HepG2 (cell line): ENCODE data around the gene C2orf81. TPM values are rescaled to one million over a fixed set of nuclear protein-coding genes. Genes with fewer than 3 reads are reported as not detected.
A peak's percentile ranks its signal among the peaks of the same experiment; 100 is the strongest.

Experiments used
- ATAD3A ChIP-seq: sonication (generic); formaldehyde crosslinking; IDR thresholded peaks from 2 replicates; pipeline ENCODE4 v1.4.0; 2020; ENCODE audit warnings: missing genetic modification reagents
- ATRX ChIP-seq: sonication (generic); formaldehyde crosslinking; IDR thresholded peaks from 2 replicates; pipeline ENCODE4 v1.4.0; 2020; ENCODE audit warnings: missing genetic modification reagents, borderline replicate concordance
- FOXK2 ChIP-seq: fragments of 450-650 bp; IDR thresholded peaks from 2 replicates; pipeline ENCODE4 v1.6.1; 2016
- HES4 ChIP-seq: sonication (generic); formaldehyde crosslinking; IDR thresholded peaks from 2 replicates; pipeline ENCODE4 v1.9.0; 2021; ENCODE audit warnings: mild to moderate bottlenecking, missing genetic modification reagents, borderline replicate concordance
- HOXA3 ChIP-seq: sonication (generic); formaldehyde crosslinking; IDR thresholded peaks from 2 replicates; pipeline ENCODE4 v1.5.0; 2020; ENCODE audit warnings: missing genetic modification reagents
- IKZF1 ChIP-seq: fragments of 450-650 bp; IDR thresholded peaks from 2 replicates; pipeline ENCODE4 v1.7.1; 2016
- IRF2 ChIP-seq: IDR thresholded peaks from 2 replicates; pipeline ENCODE4 v1.6.1; 2018; ENCODE audit warnings: missing genetic modification reagents, missing compliant biosample characterization
- KDM6A ChIP-seq: IDR thresholded peaks from 2 replicates; pipeline ENCODE4 v1.6.1; 2016; ENCODE audit warnings: low read depth
- KLF12 ChIP-seq: sonication (generic); formaldehyde crosslinking; IDR thresholded peaks from 2 replicates; pipeline ENCODE4 v1.4.0; 2020; ENCODE audit warnings: missing genetic modification reagents, borderline replicate concordance
- MAF1 ChIP-seq: sonication (generic); formaldehyde crosslinking; IDR thresholded peaks from 2 replicates; pipeline ENCODE4 v1.5.0; 2020; ENCODE audit warnings: missing genetic modification reagents, borderline replicate concordance
- NFE2L2 ChIP-seq: fragments of 150-350 bp; IDR thresholded peaks from 2 replicates; pipeline ENCODE4 v1.6.1; 2014; ENCODE audit warnings: low read length
- PAWR ChIP-seq: sonication (generic); formaldehyde crosslinking; IDR thresholded peaks from 2 replicates; pipeline ENCODE4 v1.4.0; 2020; ENCODE audit warnings: missing genetic modification reagents, mild to moderate bottlenecking, borderline replicate concordance
- PTBP1 ChIP-seq: fragments of 200-400 bp; formaldehyde crosslinking; IDR thresholded peaks from 2 replicates; pipeline ENCODE4 v1.6.1; 2018; ENCODE audit warnings: low read length, low read depth; ENCODE audit not compliant: poor library complexity, severe bottlenecking
- TARDBP ChIP-seq: sonication (generic); formaldehyde crosslinking; IDR thresholded peaks from 2 replicates; pipeline ENCODE4 v1.8.0; 2022; ENCODE audit warnings: mild to moderate bottlenecking, missing genetic modification reagents
- TCF7L2 ChIP-seq: IDR thresholded peaks from 2 replicates; pipeline ENCODE4 v1.6.1; 2011; ENCODE audit warnings: mild to moderate bottlenecking, low read depth, low read length, moderate library complexity
- ZEB1 ChIP-seq: IDR thresholded peaks from 2 replicates; pipeline ENCODE4 v1.6.1; 2012; ENCODE audit warnings: mild to moderate bottlenecking, low read depth, inconsistent platforms; ENCODE audit not compliant: insufficient replicate concordance
- ZNF430 ChIP-seq: sonication (generic); formaldehyde crosslinking; IDR thresholded peaks from 2 replicates; pipeline ENCODE4 v1.9.0; 2021; ENCODE audit warnings: mild to moderate bottlenecking, missing genetic modification reagents
- ZNF616 ChIP-seq: sonication (generic); formaldehyde crosslinking; IDR thresholded peaks from 2 replicates; pipeline ENCODE4 v1.5.0; 2020; ENCODE audit warnings: low read depth, mild to moderate bottlenecking, missing genetic modification reagents
- ZNF709 ChIP-seq: sonication (generic); formaldehyde crosslinking; IDR thresholded peaks from 2 replicates; pipeline ENCODE4 v1.5.0; 2020; ENCODE audit warnings: mild to moderate bottlenecking, missing genetic modification reagents
- polyA plus RNA-seq, 8 experiments: library from polyadenylated mRNA; depleted of rRNA in 3 of 8; stranded (reverse) in 7 of 8; unstranded in 1 of 8; fragments of >200 nt; fragmentation: Illumina TruSeq in 4 of 8; extraction: Trizol in 4 of 8; gene quantifications; 2 replicates each; pipeline versions ENCODE4 v1.2.1 to v1.2.3, GENCODE V29; 2011 to 2016; ENCODE audit warnings: low read depth in 4 of 8, missing spikeins in 1 of 8, mixed read lengths in 1 of 8; ENCODE audit not compliant: insufficient read depth in 1 of 8
- total RNA-seq, 5 experiments: library from RNA; depleted of rRNA; stranded (reverse); fragments of >200 nt; fragmentation: Illumina TruSeq; extraction: Trizol; gene quantifications; 2 replicates each; pipeline ENCODE4 v1.2.3, GENCODE V29; 2016; ENCODE audit warnings: low read depth in 1 of 5
- TF ChIP-seq, protein P1 (sequence below): sonication (generic); formaldehyde crosslinking; conservative IDR thresholded peaks from 2 replicates; pipeline ENCODE4 v1.8.0; 2022; ENCODE audit warnings: low read depth, missing genetic modification reagents
- TF ChIP-seq, protein P2 (sequence below): sonication (generic); formaldehyde crosslinking; IDR thresholded peaks from 2 replicates; pipeline ENCODE4 v1.5.0; 2020; ENCODE audit warnings: missing genetic modification reagents, mild to moderate bottlenecking, borderline replicate concordance
- TF ChIP-seq, protein P3 (sequence below): sonication (generic); formaldehyde crosslinking; conservative IDR thresholded peaks from 2 replicates; pipeline ENCODE4 v1.5.0; 2020; ENCODE audit warnings: missing genetic modification reagents
- TF ChIP-seq, protein P4 (sequence below): sonication (generic); formaldehyde crosslinking; IDR thresholded peaks from 2 replicates; pipeline ENCODE4 v1.5.0; 2020; ENCODE audit warnings: missing genetic modification reagents
- TF ChIP-seq, protein P5 (sequence below): IDR thresholded peaks from 2 replicates; pipeline ENCODE4 v1.6.1; 2016; ENCODE audit warnings: mild to moderate bottlenecking, missing biosample characterization, missing genetic modification reagents

Gene C2orf81
- total and polyA plus RNA-seq, 2 of the 13 experiments (the other 11 are each of a cell fraction or from before 2014, with no cell fraction given): 0.15 to 0.17 TPM

DNA sequence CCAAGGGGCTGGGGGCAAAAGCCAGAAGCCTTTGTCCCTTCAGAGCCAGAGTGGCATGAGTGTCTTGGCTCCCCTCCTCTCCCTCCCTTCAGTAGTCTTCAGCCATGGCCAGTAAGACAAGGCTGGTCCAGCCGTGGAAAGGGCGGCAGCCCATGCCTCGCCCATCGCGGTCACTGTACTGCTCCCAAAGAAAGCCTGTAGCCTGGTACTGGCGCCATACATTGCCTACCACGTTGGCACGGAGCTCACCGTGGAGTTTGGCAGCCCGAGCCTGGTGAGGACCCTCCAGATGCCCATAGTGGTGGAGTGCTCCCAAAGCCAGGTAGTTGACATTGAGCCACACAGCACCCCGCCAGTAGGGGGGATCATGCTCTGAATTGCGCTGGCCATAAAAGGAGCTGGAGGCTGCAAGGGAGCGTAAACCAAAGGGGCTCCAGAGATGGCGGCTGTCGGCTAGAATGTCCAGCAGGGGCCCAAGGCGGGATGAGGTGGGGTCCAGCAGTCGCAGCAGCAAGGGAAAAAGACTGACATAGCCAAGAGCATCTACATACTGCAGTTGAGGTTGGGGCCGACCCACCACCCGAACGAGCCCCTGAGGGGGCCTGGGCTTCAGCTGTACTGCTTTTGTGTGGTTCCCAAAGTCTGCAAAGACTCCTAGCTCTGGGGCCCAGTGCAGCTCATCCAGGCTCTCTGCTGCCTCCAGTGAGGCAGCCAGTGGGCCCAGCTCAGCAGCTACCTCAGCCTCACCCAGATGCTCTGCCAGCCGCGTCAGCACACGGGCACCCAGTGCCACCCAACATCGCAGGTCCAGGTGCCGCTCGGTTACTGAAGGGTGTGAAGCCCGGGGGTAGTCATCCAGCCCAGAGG, 40.0 kb upstream of the C2orf81 start (continued):
- TF ChIP-seq ATAD3A (CRISPR knock-in tag): no peak
- TF ChIP-seq, protein P1, sequence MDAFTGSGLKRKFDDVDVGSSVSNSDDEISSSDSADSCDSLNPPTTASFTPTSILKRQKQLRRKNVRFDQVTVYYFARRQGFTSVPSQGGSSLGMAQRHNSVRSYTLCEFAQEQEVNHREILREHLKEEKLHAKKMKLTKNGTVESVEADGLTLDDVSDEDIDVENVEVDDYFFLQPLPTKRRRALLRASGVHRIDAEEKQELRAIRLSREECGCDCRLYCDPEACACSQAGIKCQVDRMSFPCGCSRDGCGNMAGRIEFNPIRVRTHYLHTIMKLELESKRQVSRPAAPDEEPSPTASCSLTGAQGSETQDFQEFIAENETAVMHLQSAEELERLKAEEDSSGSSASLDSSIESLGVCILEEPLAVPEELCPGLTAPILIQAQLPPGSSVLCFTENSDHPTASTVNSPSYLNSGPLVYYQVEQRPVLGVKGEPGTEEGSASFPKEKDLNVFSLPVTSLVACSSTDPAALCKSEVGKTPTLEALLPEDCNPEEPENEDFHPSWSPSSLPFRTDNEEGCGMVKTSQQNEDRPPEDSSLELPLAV (CRISPR knock-in tag): no peak
- TF ChIP-seq HES4 (CRISPR knock-in tag): no peak
- no peak for TF ChIP-seq KDM6A
- no peak for TF ChIP-seq ZEB1
- TF ChIP-seq ZNF616 (CRISPR knock-in tag): no peak
- TF ChIP-seq FOXK2: no peak
- peak; percentile 51 for TF ChIP-seq HOXA3 (CRISPR knock-in tag)
- no peak for TF ChIP-seq TCF7L2
- TF ChIP-seq, protein P2, sequence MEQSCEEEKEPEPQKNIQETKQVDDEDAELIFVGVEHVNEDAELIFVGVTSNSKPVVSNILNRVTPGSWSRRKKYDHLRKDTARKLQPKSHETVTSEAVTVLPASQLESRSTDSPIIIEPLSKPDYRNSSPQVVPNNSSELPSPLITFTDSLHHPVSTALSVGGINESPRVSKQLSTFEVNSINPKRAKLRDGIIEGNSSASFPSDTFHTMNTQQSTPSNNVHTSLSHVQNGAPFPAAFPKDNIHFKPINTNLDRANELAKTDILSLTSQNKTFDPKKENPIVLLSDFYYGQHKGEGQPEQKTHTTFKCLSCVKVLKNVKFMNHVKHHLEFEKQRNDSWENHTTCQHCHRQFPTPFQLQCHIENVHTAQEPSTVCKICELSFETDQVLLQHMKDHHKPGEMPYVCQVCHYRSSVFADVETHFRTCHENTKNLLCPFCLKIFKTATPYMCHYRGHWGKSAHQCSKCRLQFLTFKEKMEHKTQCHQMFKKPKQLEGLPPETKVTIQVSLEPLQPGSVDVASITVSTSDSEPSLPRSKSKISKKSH (CRISPR knock-in tag): no peak
- TF ChIP-seq ZNF430: no peak
- TF ChIP-seq TARDBP (CRISPR knock-in tag): no peak
- TF ChIP-seq NFE2L2: no peak
- no peak for TF ChIP-seq PAWR (CRISPR knock-in tag)
- TF ChIP-seq PTBP1: no peak
- TF ChIP-seq IRF2: no peak
- no peak for TF ChIP-seq MAF1 (CRISPR knock-in tag)
- TF ChIP-seq, protein P3, sequence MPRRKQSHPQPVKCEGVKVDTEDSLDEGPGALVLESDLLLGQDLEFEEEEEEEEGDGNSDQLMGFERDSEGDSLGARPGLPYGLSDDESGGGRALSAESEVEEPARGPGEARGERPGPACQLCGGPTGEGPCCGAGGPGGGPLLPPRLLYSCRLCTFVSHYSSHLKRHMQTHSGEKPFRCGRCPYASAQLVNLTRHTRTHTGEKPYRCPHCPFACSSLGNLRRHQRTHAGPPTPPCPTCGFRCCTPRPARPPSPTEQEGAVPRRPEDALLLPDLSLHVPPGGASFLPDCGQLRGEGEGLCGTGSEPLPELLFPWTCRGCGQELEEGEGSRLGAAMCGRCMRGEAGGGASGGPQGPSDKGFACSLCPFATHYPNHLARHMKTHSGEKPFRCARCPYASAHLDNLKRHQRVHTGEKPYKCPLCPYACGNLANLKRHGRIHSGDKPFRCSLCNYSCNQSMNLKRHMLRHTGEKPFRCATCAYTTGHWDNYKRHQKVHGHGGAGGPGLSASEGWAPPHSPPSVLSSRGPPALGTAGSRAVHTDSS (CRISPR knock-in tag): no peak
- TF ChIP-seq, protein P4, sequence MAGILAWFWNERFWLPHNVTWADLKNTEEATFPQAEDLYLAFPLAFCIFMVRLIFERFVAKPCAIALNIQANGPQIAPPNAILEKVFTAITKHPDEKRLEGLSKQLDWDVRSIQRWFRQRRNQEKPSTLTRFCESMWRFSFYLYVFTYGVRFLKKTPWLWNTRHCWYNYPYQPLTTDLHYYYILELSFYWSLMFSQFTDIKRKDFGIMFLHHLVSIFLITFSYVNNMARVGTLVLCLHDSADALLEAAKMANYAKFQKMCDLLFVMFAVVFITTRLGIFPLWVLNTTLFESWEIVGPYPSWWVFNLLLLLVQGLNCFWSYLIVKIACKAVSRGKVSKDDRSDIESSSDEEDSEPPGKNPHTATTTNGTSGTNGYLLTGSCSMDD: no peak
- TF ChIP-seq ZNF709 (CRISPR knock-in tag): no peak
- TF ChIP-seq, protein P5, sequence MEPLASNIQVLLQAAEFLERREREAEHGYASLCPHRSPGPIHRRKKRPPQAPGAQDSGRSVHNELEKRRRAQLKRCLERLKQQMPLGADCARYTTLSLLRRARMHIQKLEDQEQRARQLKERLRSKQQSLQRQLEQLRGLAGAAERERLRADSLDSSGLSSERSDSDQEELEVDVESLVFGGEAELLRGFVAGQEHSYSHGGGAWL: no peak
- TF ChIP-seq IKZF1: no peak
- TF ChIP-seq KLF12: no peak
- TF ChIP-seq ATRX (CRISPR knock-in tag): no peak
